Trophoblast cell (in vitro differentiated cells and primary cell): ENCODE measurements around the gene APBA2.

Source experiments
- DNase-seq, 2 donors: peaks; one replicate each; pipeline ENCODE4 v3.0.0-alpha.2; 2016
- H2AFZ ChIP-seq: 2 replicates; pipeline ENCODE4 v1.6.1; 2013; ENCODE audit warnings: low read length, moderate library complexity, mild to moderate bottlenecking; ENCODE audit not compliant: insufficient read depth, poor library complexity
- H2AK5ac ChIP-seq: 2 replicates; pipeline ENCODE4 v1.6.1; 2013; ENCODE audit warnings: mild to moderate bottlenecking, low read length
- H2BK120ac ChIP-seq: 2 replicates; pipeline ENCODE4 v1.6.1; 2013; ENCODE audit warnings: low read length, mild to moderate bottlenecking, moderate library complexity; ENCODE audit not compliant: insufficient read depth, poor library complexity
- H2BK12ac ChIP-seq: 2 replicates; pipeline ENCODE4 v1.6.1; 2013; ENCODE audit warnings: mild to moderate bottlenecking, low read length, moderate library complexity
- H2BK5ac ChIP-seq: 2 replicates; pipeline ENCODE4 v1.6.1; 2013; ENCODE audit warnings: low read length, low read depth, moderate library complexity, mild to moderate bottlenecking; ENCODE audit not compliant: poor library complexity
- H3K14ac ChIP-seq: 2 replicates; pipeline ENCODE4 v1.6.1; 2013; ENCODE audit warnings: mild to moderate bottlenecking, low read length
- H3K18ac ChIP-seq: 2 replicates; pipeline ENCODE4 v1.6.1; 2013; ENCODE audit warnings: mild to moderate bottlenecking, low read length
- H3K23ac ChIP-seq: 2 replicates; pipeline ENCODE4 v1.6.1; 2013; ENCODE audit warnings: low read length
- H3K27ac ChIP-seq: 2 replicates; pipeline ENCODE4 v1.5.1; 2013; ENCODE audit warnings: low read depth, mild to moderate bottlenecking, inconsistent platforms, low read length, moderate library complexity
- H3K27me3 ChIP-seq: 2 replicates; pipeline ENCODE4 v1.6.1; 2013; ENCODE audit warnings: inconsistent platforms, mild to moderate bottlenecking, low read length, moderate library complexity; ENCODE audit not compliant: insufficient read depth
- H3K36me3 ChIP-seq, 2 experiments: 1 replicate in 1 of 2; 2 replicates in 1 of 2; pipeline ENCODE4 v1.6.1; 2013; ENCODE audit warnings: low read length in 2 of 2, mild to moderate bottlenecking in 2 of 2, moderate library complexity in 1 of 2; ENCODE audit not compliant: insufficient read depth in 2 of 2, control insufficient read depth in 1 of 2
- H3K4ac ChIP-seq: 2 replicates; pipeline ENCODE4 v1.6.1; 2013; ENCODE audit warnings: low read depth, mild to moderate bottlenecking, low read length, moderate library complexity
- H3K4me1 ChIP-seq, 2 experiments: 1 replicate in 1 of 2; 2 replicates in 1 of 2; pipeline ENCODE4 v1.6.1; 2013; ENCODE audit warnings: low read length in 2 of 2, mild to moderate bottlenecking in 2 of 2, moderate library complexity in 1 of 2; ENCODE audit not compliant: insufficient read depth in 2 of 2, control insufficient read depth in 1 of 2
- H3K4me2 ChIP-seq: 2 replicates; pipeline ENCODE4 v1.6.1; 2013; ENCODE audit warnings: inconsistent platforms, mild to moderate bottlenecking, low read length, moderate library complexity
- H3K4me3 ChIP-seq: 2 replicates; pipeline ENCODE4 v1.5.1; 2013; ENCODE audit warnings: mild to moderate bottlenecking, low read depth, low read length, inconsistent platforms
- H3K79me1 ChIP-seq: one replicate; pipeline ENCODE4 v1.6.1; 2013; ENCODE audit warnings: low read length
- H3K79me2 ChIP-seq: 2 replicates; pipeline ENCODE4 v1.6.1; 2013; ENCODE audit warnings: low read length, mild to moderate bottlenecking; ENCODE audit not compliant: control insufficient read depth, insufficient read depth, poor library complexity
- H3K9ac ChIP-seq: 2 replicates; pipeline ENCODE4 v1.6.1; 2013; ENCODE audit warnings: mild to moderate bottlenecking, low read length
- H3K9me3 ChIP-seq: 2 replicates; pipeline ENCODE4 v1.6.1; 2013; ENCODE audit warnings: low read depth, mild to moderate bottlenecking, control low read depth, inconsistent platforms, low read length; ENCODE audit not compliant: insufficient read depth
- H4K12ac ChIP-seq: 2 replicates; pipeline ENCODE4 v1.6.1; 2013; ENCODE audit warnings: low read depth, mild to moderate bottlenecking, low read length, moderate library complexity
- H4K8ac ChIP-seq: 2 replicates; pipeline ENCODE4 v1.6.1; 2013; ENCODE audit warnings: low read depth, mild to moderate bottlenecking, low read length, moderate library complexity
- H4K91ac ChIP-seq: one replicate; pipeline ENCODE4 v1.6.1; 2013; ENCODE audit warnings: low read depth, mild to moderate bottlenecking, low read length, moderate library complexity
- WGBS: extraction: QIAGEN DNeasy Blood & Tissue Kit; methylation state at CpG from one replicate; pipeline ENCODE4 v1.1.7; 2013; ENCODE audit warnings: missing lambda C conversion rate; ENCODE audit not compliant: insufficient read length, insufficient coverage; ENCODE audit errors: extremely low coverage; 5-methylcytosine and 5-hydroxymethylcytosine counted together

The APBA2 gene

DNA sequence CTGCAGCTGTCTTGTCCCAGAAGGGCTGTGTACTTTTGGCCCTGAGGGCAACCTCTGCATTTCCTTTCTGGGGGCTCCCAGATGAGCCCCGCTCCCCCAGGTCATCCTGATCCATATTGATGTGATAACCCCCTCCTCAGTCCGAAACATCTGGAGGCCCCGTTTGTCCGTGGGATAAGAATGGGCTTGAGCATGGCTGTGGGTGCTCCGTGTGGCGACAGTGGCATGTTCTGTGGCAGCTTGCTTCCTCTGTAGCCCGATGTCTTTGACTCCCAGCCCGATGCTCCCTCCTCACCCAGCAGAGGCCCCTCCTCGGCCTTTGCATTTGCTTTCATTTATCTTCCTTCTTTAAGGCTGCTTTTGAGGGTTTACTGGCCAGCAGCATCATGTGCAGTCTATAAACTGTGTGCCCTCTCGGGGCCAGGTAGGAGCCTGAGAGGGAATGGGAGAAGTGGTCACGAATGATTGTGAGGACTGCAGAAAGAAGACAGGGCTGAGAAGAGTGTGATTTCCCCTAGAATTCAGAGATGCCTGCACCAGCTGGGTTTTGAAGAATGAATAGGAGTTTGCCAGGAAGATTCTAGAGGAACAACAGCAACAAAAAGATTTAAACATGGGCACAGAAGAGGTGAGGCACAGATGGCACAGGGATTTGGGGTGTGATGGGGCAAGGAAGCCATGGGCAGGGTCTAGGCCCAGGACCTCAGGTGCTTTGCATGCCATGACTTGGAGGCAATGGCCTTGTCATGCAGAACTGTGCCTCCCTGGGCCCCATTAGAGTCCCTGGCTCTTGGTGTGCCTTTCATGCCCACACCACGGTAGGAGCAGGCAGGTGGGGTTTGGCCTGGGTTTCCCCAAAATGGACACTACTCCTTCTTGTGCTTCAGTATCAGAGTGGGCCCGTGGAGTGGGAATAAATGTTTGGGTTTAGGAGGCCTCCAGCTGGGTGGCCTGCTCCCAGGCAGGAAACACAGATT, 34.2 kb downstream of the APBA2 start:
- no peak overlapping the region for H3K27ac ChIP-seq
- H2BK120ac ChIP-seq = no peak overlapping the region
- H2AFZ ChIP-seq = no peak overlapping the region
- H4K8ac ChIP-seq = no peak overlapping the region
- no peak overlapping the region for H3K4me2 ChIP-seq
- no peak overlapping the region for H3K4me3 ChIP-seq
- H3K79me2 ChIP-seq = no peaks in the 10 kb centered on the region
- H2BK5ac ChIP-seq = no peak overlapping the region
- H3K9me3 ChIP-seq = peaks cover 2% of the 10 kb centered on the region
- H3K18ac ChIP-seq = no peak overlapping the region
- DNase-seq = no peak
- H3K79me1 ChIP-seq = no peaks in the 10 kb centered on the region
- no peak overlapping the region for H2AK5ac ChIP-seq
- H3K27me3 ChIP-seq = no peaks in the 10 kb centered on the region
- no peaks in the 10 kb centered on the region for H3K36me3 ChIP-seq
- H3K14ac ChIP-seq = no peak overlapping the region
- WGBS = no CpG with 5 or more reads among the region's 13 CpGs
- no peak overlapping the region for H3K4ac ChIP-seq
- no peak overlapping the region for H3K9ac ChIP-seq
- no peak overlapping the region for H4K12ac ChIP-seq
- H3K4me1 ChIP-seq = no peaks in the 10 kb centered on the region
- H3K23ac ChIP-seq = no peak overlapping the region
- no peak overlapping the region for H4K91ac ChIP-seq
- H2BK12ac ChIP-seq = no peak overlapping the region

GRCh38 chr15:28920781-28921331, 35.1 kb downstream of the APBA2 start:
- no peak overlapping the region for H2BK12ac ChIP-seq
- no peak overlapping the region for H2BK120ac ChIP-seq
- H3K79me1 ChIP-seq = no peaks in the 10 kb centered on the region
- no peaks in the 10 kb centered on the region for H3K27me3 ChIP-seq
- H3K4me2 ChIP-seq = no peak overlapping the region
- DNase-seq = no peak
- no peak overlapping the region for H3K27ac ChIP-seq
- no peak overlapping the region for H2AK5ac ChIP-seq
- no peaks in the 10 kb centered on the region for H3K36me3 ChIP-seq
- H3K79me2 ChIP-seq = no peaks in the 10 kb centered on the region
- no peaks in the 10 kb centered on the region for H3K4me1 ChIP-seq
- no peak overlapping the region for H2AFZ ChIP-seq
- no peak overlapping the region for H3K9ac ChIP-seq
- H2BK5ac ChIP-seq = no peak overlapping the region
- H3K23ac ChIP-seq = no peak overlapping the region
- H3K14ac ChIP-seq = no peak overlapping the region
- no peak overlapping the region for H3K4ac ChIP-seq
- no peaks in the 10 kb centered on the region for H3K9me3 ChIP-seq
- H3K4me3 ChIP-seq = no peak overlapping the region
- no peak overlapping the region for H4K8ac ChIP-seq
- H3K18ac ChIP-seq = no peak overlapping the region
- no peak overlapping the region for H4K91ac ChIP-seq
- no peak overlapping the region for H4K12ac ChIP-seq
- WGBS = no CpG with 5 or more reads among the region's 5 CpGs

- H3K9ac ChIP-seq = no peak overlapping the region
- H3K27me3 ChIP-seq = no peaks in the 10 kb centered on the region
- no peak for DNase-seq
- H3K9me3 ChIP-seq = no peaks in the 10 kb centered on the region
- H3K4me1 ChIP-seq = no peaks in the 10 kb centered on the region
- no peak overlapping the region for H4K12ac ChIP-seq
- no peak overlapping the region for H2AK5ac ChIP-seq
- H2BK5ac ChIP-seq = no peak overlapping the region
- no peaks in the 10 kb centered on the region for H3K79me1 ChIP-seq
- no CpG with 5 or more reads among the region's 10 CpGs for WGBS
- no peak overlapping the region for H2BK12ac ChIP-seq
- H3K79me2 ChIP-seq = no peaks in the 10 kb centered on the region
- no peak overlapping the region for H3K27ac ChIP-seq
- H2AFZ ChIP-seq = no peak overlapping the region
- H3K14ac ChIP-seq = no peak overlapping the region
- no peak overlapping the region for H4K91ac ChIP-seq
- no peak overlapping the region for H3K4me3 ChIP-seq
- H3K4me2 ChIP-seq = no peak overlapping the region
- no peak overlapping the region for H3K23ac ChIP-seq
- H3K18ac ChIP-seq = no peak overlapping the region
- H4K8ac ChIP-seq = no peak overlapping the region
- H3K36me3 ChIP-seq = no peaks in the 10 kb centered on the region
- H3K4ac ChIP-seq = no peak overlapping the region
- H2BK120ac ChIP-seq = no peak overlapping the region
Observed at GRCh38 chr15:28921336-28921735, 35.6 kb downstream of the APBA2 start.

DNA sequence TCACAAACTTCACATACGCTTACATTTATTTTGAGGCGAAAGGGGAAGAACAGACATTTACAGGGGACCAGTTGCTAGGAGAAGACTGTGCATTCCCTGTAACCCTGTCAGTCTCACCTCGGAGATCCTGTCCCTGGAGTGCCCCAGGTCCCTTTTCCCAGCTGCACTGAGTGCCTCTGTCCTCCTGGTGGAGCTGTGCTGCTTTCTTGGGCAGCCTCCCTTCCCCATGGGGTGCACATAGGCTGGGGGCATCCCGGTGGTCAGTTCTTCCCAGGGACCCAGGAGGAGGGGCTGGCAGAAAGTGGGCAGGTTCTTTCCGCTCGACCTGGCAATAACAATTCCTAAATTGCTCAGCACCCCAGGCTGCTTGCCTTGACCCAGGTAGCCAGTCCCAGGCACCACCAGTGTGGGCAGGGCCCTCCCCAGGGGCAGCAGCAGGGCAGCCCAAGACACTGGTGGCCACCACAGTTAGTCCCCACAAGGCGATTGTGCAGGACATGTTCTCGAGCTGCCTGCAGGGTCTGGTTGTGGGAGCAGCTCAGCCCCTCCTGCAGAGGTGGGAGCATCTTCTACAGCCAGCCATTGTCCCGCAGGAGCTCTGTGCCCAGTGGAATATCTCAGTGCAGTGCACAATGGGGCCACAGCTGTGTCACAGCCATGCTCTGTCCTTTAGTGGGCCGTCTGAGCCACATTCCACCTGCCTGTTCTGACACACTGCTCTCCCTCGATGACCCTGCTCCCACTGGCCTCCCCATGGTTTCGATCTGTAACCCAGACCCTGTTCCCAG, 36.3 kb downstream of the APBA2 start:
- no peak overlapping the region for H3K4ac ChIP-seq
- no peaks in the 10 kb centered on the region for H3K4me1 ChIP-seq
- WGBS = no CpG with 5 or more reads among the region's 12 CpGs
- no peaks in the 10 kb centered on the region for H3K79me1 ChIP-seq
- H4K12ac ChIP-seq = no peak overlapping the region
- H3K23ac ChIP-seq = no peak overlapping the region
- H3K27ac ChIP-seq = no peak overlapping the region
- no peak overlapping the region for H4K91ac ChIP-seq
- no peaks in the 10 kb centered on the region for H3K36me3 ChIP-seq
- peak overlapping the region; percentile 23 for H3K4me3 ChIP-seq
- DNase-seq = no peak
- no peak overlapping the region for H3K9ac ChIP-seq
- H2AFZ ChIP-seq = no peak overlapping the region
- H4K8ac ChIP-seq = no peak overlapping the region
- H2AK5ac ChIP-seq = no peak overlapping the region
- H3K27me3 ChIP-seq = no peaks in the 10 kb centered on the region
- H3K14ac ChIP-seq = no peak overlapping the region
- no peak overlapping the region for H3K18ac ChIP-seq
- no peak overlapping the region for H2BK120ac ChIP-seq
- H3K79me2 ChIP-seq = no peaks in the 10 kb centered on the region
- no peak overlapping the region for H3K4me2 ChIP-seq
- H3K9me3 ChIP-seq = no peaks in the 10 kb centered on the region
- H2BK12ac ChIP-seq = no peak overlapping the region
- no peak overlapping the region for H2BK5ac ChIP-seq
